Activated naive CD4-positive, alpha-beta T cell treated with anti-CD3 and anti-CD28 coated beads, Interleukin-2, amount 10 ng/mL, durations not matched to agents 7 days and 5 days (primary cell): ENCODE results near the gene TM4SF20.
A peak's percentile ranks its signal among the peaks of the same experiment; 100 is the strongest.

ENCODE experiments used
- CTCF ChIA-PET: fragments of 350-600 bp; sonication (Branson Sonifier 250); formaldehyde crosslinking; loops from one replicate; lab custom pipeline; 2021; ENCODE audit warnings: antibody characterized with exemption; lab: Charles Lee
- DNase-seq: peaks from one replicate; pipeline ENCODE4 v3.0.0-alpha.2; 2020
- H3K27ac Mint-ChIP-seq: one replicate; pipeline ENCODE4 v1.8.0; 2021; ENCODE audit warnings: mild to moderate bottlenecking, moderate library complexity, mixed read lengths
- H3K27me3 Mint-ChIP-seq: one replicate; pipeline ENCODE4 v1.8.0; 2021; ENCODE audit warnings: mild to moderate bottlenecking, mixed read lengths
- H3K36me3 Mint-ChIP-seq: one replicate; pipeline ENCODE4 v1.8.0; 2021; ENCODE audit warnings: mixed read lengths
- H3K4me1 Mint-ChIP-seq: one replicate; pipeline ENCODE4 v1.8.0; 2021; ENCODE audit warnings: mixed read lengths
- H3K4me3 Mint-ChIP-seq: one replicate; pipeline ENCODE4 v1.8.0; 2021; ENCODE audit warnings: mild to moderate bottlenecking, moderate library complexity, mixed read lengths
- H3K9me3 Mint-ChIP-seq: one replicate; pipeline ENCODE4 v1.8.0; 2021; ENCODE audit warnings: mixed read lengths

The TM4SF20 gene

DNA sequence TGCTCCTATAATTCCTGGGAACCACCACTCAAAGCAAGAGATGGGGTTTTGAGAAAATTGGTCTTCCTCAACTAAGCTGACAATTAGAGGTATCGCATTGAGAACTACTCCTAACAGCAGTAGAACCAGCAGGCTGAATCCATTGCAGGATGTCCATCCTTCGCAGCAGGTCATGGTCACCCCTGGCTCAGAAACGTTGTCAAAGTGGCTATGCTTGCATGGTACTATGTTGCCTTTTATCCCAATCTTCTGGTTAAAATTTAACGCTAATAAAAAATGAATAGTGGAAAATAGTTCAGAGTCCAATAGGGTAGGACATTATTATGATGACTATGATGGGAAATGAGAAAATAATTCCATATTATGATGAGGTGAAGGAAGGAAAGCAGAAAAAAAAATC lies at the start of gene TM4SF20:
Gene TM4SF20, minus strand, starts transcription at position 212 of the 400 bp plus-strand sequence. Its CDS starts 38 bp downstream, at position 174.
- DNase-seq, result no peak
- CTCF ChIA-PET, result interaction anchor here (0.6 to 0.7 kb wide), 2 partner anchors 8 to 12 kb away, joined by 3 read pairs; no protein-coding TSS in a partner anchor
- Mint-ChIP-seq H3K27me3 (no peaks in the 10 kb centered on the region), H3K27ac (no peak within 1 kb of the TSS), H3K4me3 (no peak within 1 kb of the TSS), H3K4me1 (peaks cover 5% of the 10 kb centered on the region), H3K36me3 (no peaks in the 10 kb centered on the region), H3K9me3 (no peaks in the 10 kb centered on the region)

GRCh38 chr2:227428731-227429285 lies 49.7 kb upstream of the TM4SF20 start:
- no peaks in the 10 kb centered on the region for H3K27me3 Mint-ChIP-seq

DNA sequence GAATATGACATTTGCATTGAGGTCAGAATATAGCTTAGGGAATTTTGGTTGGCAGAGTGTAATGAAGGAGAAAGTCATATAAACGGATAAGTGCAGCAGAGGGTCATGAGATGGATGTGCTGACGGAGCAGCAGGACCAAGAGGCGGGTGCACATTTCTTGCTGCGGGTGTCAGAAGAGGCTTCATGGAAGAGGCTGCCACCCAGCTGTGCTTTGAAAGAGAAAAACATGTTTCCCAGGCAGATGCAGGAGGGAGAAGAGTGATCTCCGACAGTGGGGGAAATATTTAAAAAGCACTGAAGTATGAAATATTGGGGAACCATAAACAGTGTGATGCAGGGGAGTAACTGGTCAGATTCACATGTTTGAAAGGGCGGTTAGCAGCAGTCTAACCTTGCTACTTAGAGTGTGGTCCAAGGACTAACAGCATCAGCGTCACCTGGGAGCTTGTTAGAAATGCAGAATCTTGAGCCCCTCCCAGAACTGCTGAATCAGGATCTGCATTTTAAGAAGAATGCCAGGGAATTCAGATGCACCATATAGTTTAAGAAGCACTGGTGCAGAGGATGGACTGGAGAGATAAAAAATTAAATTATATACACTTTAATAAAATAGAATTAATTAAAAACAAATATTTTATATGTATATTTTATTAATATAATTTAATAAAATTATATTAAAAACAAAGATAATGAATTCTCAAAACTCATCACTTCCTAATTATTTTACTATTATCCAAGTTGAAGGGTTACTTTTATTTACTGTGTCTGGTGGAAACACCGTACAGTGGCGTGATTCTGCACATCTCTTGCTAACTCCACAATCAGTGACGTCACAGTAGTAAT lies 44.8 kb upstream of the TM4SF20 start:
- Mint-ChIP-seq H3K36me3 (no peaks in the 10 kb centered on the region), H3K27me3 (no peaks in the 10 kb centered on the region), H3K9me3 (no peaks in the 10 kb centered on the region), H3K4me1 (no peaks in the 10 kb centered on the region), H3K4me3 (no peak overlapping the region), H3K27ac (no peak overlapping the region)
- DNase-seq, result no peak
- CTCF ChIA-PET, result no interaction called here

More at GRCh38 chr2:227428731-227429285, 49.7 kb upstream of the TM4SF20 start:
- H3K36me3 Mint-ChIP-seq, result peaks cover 7% of the 10 kb centered on the region
- H3K27ac Mint-ChIP-seq, result no peak overlapping the region
- no peak for DNase-seq
- H3K4me1 Mint-ChIP-seq, result no peaks in the 10 kb centered on the region
- no peak overlapping the region for H3K4me3 Mint-ChIP-seq
- CTCF ChIA-PET, result interaction anchor here (0.6 kb wide), 1 partner anchor 14 kb away, joined by 3 read pairs; no protein-coding TSS in a partner anchor
- H3K9me3 Mint-ChIP-seq, result peaks cover 16% of the 10 kb centered on the region

GRCh38 chr2:227420087-227421052 lies 41.3 kb upstream of the TM4SF20 start:
- H3K36me3 Mint-ChIP-seq, result no peaks in the 10 kb centered on the region
- H3K4me1 Mint-ChIP-seq, result peaks cover 4% of the 10 kb centered on the region
- CTCF ChIA-PET, result interaction anchor here (0.5 kb wide), 1 partner anchor 15 kb away, joined by 3 read pairs; no protein-coding TSS in a partner anchor
- H3K27ac Mint-ChIP-seq, result no peak overlapping the region
- H3K9me3 Mint-ChIP-seq, result no peaks in the 10 kb centered on the region
- no peaks in the 10 kb centered on the region for H3K27me3 Mint-ChIP-seq
- H3K4me3 Mint-ChIP-seq, result no peak overlapping the region
- DNase-seq, result no peak

DNA sequence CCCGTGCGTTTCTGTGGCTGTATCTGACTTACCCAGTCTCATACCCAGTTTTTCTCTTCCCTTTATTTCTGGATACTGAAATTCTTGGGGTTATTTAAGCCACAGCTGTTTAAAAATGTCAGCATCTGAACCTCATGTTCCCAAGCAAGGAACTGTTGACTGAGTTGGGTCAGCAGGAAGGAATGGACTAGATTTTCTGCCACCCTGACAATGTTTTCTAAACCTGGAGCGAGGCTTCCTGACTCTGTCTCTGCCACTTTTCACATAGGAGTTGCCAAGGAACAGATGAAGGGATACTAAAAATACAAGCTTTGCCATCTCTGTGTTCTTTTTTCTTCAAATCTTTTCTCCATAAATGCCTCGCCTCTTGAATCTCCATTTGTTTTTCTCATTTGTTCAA lies 37.6 kb upstream of the TM4SF20 start:
- Mint-ChIP-seq H3K27ac (no peak overlapping the region), H3K27me3 (no peaks in the 10 kb centered on the region), H3K4me1 (peaks cover 10% of the 10 kb centered on the region), H3K36me3 (no peaks in the 10 kb centered on the region), H3K4me3 (no peak overlapping the region), H3K9me3 (no peaks in the 10 kb centered on the region)
- CTCF ChIA-PET, result no interaction called here
- no peak for DNase-seq

- Mint-ChIP-seq H3K36me3 (no peaks in the 10 kb centered on the region), H3K9me3 (no peaks in the 10 kb centered on the region), H3K27ac (peak overlapping the region; percentile 37), H3K4me1 (peaks cover 19% of the 10 kb centered on the region), H3K4me3 (no peak overlapping the region), H3K27me3 (no peaks in the 10 kb centered on the region)
- DNase-seq, result no peak
- CTCF ChIA-PET, result no interaction called here
Measured at GRCh38 chr2:227415538-227416424, 36.7 kb upstream of the TM4SF20 start.

- CTCF ChIA-PET, result no interaction called here
- Mint-ChIP-seq H3K4me3 (no peak overlapping the region), H3K36me3 (no peaks in the 10 kb centered on the region), H3K9me3 (no peaks in the 10 kb centered on the region), H3K27ac (no peak overlapping the region), H3K27me3 (no peaks in the 10 kb centered on the region), H3K4me1 (peaks cover 19% of the 10 kb centered on the region)
- DNase-seq, result no peak
Measured at GRCh38 chr2:227414846-227415245, 35.7 kb upstream of the TM4SF20 start.

DNA sequence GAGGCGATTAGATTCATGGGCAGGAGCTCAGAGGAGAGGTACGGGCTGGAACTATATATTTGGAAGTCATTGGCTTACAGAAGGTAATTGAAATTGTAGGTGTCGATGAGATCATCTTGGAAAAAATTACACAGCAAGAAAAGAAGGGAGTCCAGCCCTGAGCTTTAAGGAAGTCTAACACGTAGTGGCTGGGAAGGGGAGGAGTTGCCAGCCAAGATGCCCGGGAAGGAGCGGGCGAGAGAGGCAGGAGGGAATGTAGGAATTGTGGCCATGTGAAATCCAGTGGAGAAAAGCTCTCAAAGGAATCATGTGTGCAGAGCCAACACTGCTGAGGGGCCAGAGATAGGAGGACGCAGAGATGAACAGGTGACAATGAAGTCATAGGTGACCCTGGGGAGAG lies 34.3 kb upstream of the TM4SF20 start:
- H3K27me3 Mint-ChIP-seq, result no peaks in the 10 kb centered on the region
- H3K4me3 Mint-ChIP-seq, result no peak overlapping the region
- no peak overlapping the region for H3K27ac Mint-ChIP-seq
- H3K4me1 Mint-ChIP-seq, result peaks cover 19% of the 10 kb centered on the region
- no peaks in the 10 kb centered on the region for H3K9me3 Mint-ChIP-seq
- CTCF ChIA-PET, result no interaction called here
- H3K36me3 Mint-ChIP-seq, result no peaks in the 10 kb centered on the region
- no peak for DNase-seq

- H3K4me1 Mint-ChIP-seq, result peaks cover 19% of the 10 kb centered on the region
- H3K27ac Mint-ChIP-seq, result no peak overlapping the region
- no peaks in the 10 kb centered on the region for H3K27me3 Mint-ChIP-seq
- CTCF ChIA-PET, result no interaction called here
- H3K9me3 Mint-ChIP-seq, result no peaks in the 10 kb centered on the region
- no peak overlapping the region for H3K4me3 Mint-ChIP-seq
- H3K36me3 Mint-ChIP-seq, result no peaks in the 10 kb centered on the region
- DNase-seq, result no peak
Measured at GRCh38 chr2:227412877-227413276, 33.8 kb upstream of the TM4SF20 start.

GRCh38 chr2:227411990-227412350 lies 32.9 kb upstream of the TM4SF20 start:
- DNase-seq, result no peak
- CTCF ChIA-PET, result no interaction called here
- Mint-ChIP-seq H3K9me3 (no peaks in the 10 kb centered on the region), H3K27ac (no peak overlapping the region), H3K36me3 (no peaks in the 10 kb centered on the region), H3K4me3 (no peak overlapping the region), H3K4me1 (peaks cover 19% of the 10 kb centered on the region), H3K27me3 (no peaks in the 10 kb centered on the region)

DNA sequence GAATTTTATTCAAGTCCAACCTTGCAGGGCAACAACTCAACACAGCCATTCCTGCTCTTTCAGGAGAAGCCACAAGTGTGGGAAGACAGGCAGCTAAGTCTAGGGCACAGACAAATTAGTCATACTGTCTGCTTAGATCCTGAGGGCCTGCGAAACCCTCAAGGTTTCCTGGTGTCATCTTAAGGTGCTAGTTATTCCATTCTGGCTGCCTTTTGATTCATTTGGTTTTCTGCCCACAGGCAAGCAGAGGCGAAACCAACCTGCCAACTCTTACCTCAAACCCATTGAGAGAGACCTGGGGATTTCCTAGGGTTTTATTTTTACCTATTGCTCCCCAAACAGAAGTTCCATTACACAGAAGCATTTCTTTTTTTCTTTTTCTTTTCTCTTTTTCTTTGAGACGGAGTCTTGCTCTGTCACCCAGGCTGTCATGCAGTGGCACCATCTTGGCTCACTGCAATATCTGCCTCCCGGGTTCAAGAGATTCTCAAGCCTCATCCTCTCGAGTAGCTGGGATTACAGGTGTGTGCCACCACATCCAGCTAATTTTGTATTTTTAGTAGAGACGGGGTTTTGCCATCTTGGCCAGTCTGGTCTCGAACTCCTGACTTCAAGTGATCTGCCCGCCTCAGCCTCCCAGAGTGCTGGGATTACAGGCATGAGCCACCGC lies 32.3 kb upstream of the TM4SF20 start:
- no peak overlapping the region for H3K4me3 Mint-ChIP-seq
- H3K4me1 Mint-ChIP-seq, result peaks cover 23% of the 10 kb centered on the region
- peak; percentile 40 for DNase-seq
- CTCF ChIA-PET, result no interaction called here
- no peak overlapping the region for H3K27ac Mint-ChIP-seq
- no peaks in the 10 kb centered on the region for H3K9me3 Mint-ChIP-seq
- no peaks in the 10 kb centered on the region for H3K36me3 Mint-ChIP-seq
- H3K27me3 Mint-ChIP-seq, result no peaks in the 10 kb centered on the region

- CTCF ChIA-PET, result interaction anchor here (0.9 kb wide), 1 partner anchor 248 kb away, joined by 3 read pairs; no protein-coding TSS in a partner anchor
- no peak overlapping the region for H3K4me3 Mint-ChIP-seq
- no peaks in the 10 kb centered on the region for H3K27me3 Mint-ChIP-seq
- H3K36me3 Mint-ChIP-seq, result no peaks in the 10 kb centered on the region
- no peak overlapping the region for H3K27ac Mint-ChIP-seq
- DNase-seq, result no peak
- peaks cover 24% of the 10 kb centered on the region for H3K4me1 Mint-ChIP-seq
- no peaks in the 10 kb centered on the region for H3K9me3 Mint-ChIP-seq
Measured at GRCh38 chr2:227410191-227410590, 31.1 kb upstream of the TM4SF20 start.
